Tongue (tissue), 2 donors: Measurements from ENCODE around the gene TMTC1. TPM values are rescaled to one million over a fixed set of nuclear protein-coding genes. Genes with fewer than 3 reads are reported as not detected.
"Not testable (repeated sequence)": the region's sequence is repeated elsewhere in the genome, so short reads cannot be mapped to it uniquely, and the experiment has no call there.

ENCODE experiments used
- DNase-seq: peaks from one replicate; pipeline ENCODE4 v3.0.0-alpha.2; 2015
- total RNA-seq: library from RNA; depleted of rRNA; stranded (reverse); fragments of >200 nt; gene quantifications from one replicate; pipeline ENCODE4 v1.2.3, GENCODE V29; 2014

The TMTC1 gene
- total RNA-seq, result 67.0 TPM

DNA sequence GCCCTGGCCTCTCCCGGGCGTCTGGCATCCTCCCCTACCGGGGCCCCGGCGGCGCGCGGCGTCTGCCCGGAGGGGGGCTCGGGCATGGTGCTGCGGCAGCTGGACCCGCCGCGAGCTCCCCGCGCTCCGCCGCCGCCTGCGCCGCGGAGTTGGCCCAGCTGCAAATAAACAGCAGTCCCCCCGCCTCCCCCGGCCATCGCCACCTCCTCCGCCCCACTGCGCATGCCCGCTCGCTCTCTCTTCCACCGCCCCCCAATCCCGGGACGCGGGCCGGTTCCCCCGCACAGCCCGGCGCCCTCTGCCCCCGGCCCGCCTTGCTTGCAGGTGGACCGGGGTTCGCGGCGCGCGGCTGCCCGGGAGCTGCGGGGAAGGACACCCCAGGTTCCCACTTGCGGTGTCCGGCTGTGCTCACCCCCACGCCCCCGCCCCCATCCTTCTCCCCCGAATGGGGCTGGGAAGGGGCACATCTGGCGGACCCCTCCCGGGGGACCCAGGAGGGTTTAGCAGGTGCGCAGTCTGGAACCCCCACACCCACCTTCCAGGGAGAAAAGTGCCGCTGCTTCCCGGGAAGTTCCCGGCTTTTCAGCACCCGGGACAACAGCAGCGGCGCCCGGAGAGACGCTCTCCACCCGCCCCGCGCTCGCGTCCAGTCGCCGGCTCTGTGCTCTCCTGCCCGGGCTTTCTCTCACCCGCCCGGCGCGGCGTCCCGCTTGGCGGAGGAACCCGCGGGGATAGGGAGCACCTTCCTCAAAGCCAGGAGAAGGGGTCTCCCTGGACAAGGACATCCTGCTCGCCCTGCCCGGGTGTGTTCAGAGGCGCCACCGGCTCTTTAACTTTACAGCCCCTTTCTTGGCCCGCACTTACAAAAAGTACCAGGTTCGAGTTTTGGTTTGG is at the start of gene TMTC1:
TMTC1 (minus strand) TSS at position 170 of the 894 bp plus-strand sequence. CDS start 191 bp downstream, outside the sequence.
- DNase-seq, result peak; percentile 94

DNA sequence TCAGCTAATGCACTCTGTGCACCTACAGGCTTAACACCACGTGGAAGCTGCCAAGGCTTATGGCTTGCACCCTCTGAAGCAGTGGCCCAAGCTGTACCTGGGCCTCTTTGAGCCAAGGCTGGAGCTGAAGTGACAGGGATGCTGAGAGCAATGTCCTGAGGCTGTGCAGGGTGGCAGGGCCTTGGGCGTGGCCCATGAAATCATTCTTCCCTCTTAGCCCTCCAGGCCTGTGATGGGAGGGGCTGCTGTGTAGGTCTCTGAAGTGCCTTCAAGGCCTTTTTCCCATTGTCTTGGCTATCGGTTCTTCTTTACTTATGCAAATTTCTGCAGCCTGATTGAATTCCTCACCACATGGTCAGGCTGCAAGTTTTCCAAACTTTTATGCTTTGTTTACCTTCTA is 47.4 kb upstream of the TMTC1 start:
- no peak for DNase-seq

DNA sequence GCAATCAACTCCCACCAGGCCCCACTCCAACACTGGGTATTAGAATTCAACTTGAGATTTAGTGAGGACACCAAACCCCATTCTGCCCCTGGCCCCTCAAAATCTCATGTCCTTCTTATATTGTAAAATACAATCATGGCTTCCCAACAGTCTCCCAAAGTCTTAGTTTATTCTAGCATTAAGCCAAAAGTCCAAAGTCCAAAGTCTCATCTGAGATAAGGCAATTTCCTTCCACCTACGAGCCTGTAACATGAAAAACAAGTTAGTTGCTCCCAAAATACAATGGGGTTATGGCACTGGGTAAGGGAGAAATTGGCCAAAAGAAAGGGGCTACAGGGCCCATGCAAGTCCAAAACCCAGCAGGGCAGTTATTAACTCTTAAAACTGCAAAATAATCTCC is 46.6 kb upstream of the TMTC1 start:
- no peak for DNase-seq

DNA sequence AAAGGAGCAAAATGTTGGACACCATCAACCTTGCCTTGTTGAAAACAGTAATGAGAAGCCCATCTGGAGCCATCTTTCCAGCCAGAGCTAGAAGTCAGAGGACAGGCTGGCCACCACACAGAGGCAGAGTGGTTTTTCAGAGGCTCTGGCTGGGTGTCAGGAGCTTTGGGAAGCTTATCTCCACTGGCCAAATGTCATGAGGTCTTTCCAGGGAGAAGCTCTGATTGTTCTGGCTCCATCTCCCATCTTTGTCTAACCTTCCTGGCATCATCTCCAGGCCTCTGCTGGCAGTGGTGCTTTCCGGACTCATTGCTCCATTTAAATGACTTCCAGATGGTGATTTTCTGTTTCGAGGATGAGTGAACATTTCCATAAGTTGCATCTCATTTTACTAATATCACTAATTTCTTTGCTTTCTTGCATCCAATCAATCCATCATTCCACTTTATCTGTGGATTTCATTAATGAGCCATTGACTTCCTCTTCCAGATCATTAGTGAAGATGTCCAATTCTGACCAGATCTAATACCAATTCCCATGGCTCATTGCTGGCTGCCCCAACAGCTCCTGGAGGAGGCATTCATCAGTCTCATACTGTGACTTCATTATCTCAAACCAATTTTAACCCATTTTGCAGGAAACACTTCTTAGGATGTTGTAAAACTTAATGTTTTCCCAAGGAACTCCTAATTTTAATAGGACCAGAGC is 35.3 kb upstream of the TMTC1 start:
- no peak for DNase-seq

DNA sequence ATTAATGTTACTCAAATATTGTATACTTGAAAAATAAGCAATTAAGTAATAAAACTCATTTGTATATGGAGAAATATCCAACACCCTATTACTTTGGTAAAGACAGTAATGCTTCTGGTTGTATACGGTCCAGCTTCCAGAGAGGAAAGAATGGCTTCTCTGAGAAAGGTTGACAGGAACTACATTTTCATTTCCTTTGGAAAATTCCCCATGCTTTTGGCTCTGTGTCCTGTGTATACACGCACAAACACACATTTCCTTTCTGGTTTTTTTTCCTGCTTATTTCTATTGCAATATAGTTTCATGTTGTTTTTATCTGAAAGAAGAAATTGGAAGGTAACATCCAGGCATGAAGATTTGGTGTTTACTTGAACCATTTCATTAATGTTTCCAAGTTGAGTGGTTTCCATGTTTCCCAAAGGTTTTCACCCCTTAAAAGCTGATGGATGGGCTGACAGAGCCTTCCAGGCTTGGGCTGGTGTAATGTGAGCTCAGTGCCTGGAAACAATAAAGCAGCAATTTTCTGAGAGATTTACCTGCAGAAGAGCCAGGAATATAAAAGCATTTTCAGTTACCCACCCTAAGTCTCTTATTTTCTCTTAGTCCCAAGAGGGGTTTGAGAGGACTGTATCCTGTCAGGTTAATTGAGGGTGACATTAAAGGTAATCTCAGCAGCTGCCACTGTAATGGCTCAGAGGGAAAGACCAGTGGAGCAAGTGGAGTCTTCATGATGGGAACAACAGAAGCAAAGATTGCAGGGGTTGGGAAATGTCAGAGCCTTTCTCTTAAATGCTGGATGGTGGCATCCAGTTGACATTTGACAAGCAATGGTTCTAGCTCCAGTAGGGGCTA is 33.4 kb upstream of the TMTC1 start:
- DNase-seq, result peak; percentile 69

DNA sequence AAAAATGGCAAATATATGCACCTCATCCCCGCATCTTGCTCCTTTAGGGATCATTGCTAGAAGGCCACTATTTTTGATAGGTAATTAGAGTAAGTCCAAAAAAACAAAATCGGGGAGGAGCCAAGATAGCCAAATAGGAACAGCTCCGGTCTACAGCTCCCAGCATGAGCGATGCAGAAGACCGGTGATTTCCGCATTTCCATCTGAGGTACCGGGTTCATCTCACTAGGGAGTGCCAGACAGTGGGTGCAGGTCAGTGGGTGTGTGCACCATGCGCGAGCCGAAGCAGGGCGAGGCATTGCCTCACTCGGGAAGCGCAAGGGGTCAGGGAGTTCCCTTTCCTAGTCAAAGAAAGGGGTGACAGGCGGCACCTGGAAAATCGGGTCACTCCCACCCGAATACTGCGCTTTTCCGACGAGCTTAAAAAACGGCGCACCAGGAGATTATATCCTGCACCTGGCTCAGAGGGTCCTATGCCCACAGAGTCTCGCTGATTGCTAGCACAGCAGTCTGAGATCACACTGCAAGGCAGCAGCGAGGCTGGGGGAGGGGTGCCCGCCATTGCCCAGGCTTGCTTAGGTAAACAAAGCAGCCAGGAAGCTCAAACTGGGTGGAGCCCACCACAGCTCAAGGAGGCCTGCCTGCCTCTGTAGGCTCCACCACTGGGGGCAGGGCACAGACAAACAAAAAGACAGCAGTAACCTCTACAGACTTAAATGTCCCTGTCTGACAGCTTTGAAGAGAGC is 26.0 kb upstream of the TMTC1 start:
- DNase-seq, result not testable (repeated sequence)

DNA sequence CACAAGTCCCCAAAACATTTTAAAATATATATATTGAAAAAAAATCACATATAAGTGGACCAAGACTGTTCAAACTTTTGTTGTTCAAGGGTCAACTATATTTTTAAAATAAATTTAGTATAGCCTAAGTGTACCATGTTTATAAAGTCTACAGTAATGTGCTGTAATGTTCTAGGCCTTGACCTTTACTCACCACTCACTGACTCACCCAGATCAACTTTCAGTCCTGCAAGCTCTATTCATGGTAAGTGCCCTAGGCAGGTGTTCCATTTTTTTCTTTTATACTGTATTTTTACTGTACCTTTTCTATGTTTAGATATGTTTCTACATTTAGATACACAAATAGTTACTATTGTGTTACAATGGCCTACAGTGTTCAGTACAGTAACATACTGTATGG is 23.4 kb upstream of the TMTC1 start:
- no peak for DNase-seq

DNA sequence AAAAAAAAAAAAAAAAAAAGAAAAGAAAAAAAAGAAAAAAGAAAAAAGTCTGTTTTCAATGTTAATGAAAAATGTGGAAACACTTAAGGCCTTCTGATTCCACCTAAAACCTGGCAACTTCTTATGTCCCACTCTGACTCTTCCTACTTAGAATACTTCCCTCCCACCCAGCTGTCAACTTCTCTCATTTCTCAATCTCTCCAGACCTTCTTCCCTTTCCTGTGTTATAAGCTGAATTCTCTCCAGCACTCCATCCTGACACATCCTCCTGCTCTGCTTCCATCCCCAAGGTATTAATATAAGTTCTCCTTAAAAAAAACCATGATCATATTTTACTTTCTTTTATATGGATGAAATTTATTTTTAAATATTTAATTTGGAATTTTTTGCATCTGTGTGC is 20.3 kb upstream of the TMTC1 start:
- peak; percentile 51 for DNase-seq

DNA sequence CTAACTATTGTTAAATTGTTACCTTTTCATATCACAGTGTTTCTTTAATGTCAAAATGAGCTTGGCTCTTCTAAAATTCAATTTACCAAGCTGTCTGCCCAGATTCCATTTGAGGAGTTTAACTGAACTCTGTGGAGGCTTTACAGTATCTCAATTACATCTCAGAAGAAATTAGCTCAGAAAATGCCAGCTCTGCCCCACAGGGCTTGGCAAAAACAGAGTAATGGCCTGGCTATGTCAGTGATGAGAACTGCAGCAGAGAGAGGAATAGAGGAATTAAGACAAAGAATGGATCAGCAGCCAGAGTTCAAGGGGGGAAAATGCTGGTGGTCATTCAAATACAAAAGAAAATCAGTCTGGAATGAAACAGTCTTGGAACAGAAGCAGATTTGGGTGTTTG is 15.8 kb upstream of the TMTC1 start:
- DNase-seq, result no peak

DNA sequence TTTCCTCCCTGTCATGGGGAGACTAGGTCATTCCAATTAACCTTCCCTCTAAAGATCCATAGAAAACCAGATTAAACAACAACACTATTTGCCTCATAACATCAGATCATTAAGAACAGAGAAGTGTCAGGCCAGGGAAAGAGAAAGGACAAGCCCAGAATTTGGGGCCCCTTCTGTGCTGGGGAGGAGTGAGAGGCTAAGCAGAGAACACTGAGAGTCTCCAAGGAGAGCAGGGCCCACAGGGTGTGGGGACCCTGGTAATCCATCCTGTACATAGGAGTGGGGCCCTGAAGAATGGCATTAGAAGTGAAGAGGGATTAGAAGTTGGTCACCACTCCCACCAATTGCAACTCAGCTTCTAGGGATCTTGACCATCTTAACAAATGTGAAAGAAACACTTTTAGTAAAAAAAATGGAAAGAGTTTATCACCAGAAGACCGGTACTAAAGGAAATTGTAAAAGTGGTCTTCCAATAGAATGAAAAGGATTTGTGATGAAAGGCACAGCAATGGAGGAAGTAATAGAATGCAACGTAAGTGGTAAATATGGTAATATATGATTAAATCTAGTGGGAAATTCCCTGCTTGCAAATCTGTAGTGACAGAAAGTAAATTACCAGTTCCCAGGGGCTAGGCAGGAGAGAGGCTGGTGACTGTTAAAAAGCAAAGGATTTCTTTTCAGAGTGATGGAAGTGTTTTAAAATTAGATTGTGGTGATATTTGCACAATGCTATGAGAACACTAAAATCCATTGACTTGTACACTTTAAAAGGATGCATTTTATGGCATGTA is 14.0 kb upstream of the TMTC1 start:
- no peak for DNase-seq

DNA sequence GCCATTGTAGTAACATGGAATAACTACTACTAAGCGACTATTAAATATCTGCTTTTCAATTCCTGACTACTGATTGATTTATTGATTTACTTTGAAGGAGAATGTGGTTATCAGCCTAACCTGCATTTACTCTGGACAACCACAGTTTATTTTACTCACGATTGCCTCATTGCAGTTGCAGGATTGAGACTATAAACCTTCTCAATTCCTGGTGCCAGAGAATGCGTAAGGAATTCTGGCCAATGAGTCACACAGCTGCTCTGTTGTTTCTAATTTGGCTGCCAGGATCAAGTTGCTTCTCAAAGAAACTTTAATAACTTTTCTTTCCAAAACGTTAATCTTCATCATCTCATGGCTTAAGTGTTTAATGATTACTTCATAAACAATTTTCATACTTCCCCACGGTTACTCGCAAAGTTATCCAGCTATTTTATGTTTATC is 13.1 kb upstream of the TMTC1 start:
- DNase-seq, result peak; percentile 95

DNA sequence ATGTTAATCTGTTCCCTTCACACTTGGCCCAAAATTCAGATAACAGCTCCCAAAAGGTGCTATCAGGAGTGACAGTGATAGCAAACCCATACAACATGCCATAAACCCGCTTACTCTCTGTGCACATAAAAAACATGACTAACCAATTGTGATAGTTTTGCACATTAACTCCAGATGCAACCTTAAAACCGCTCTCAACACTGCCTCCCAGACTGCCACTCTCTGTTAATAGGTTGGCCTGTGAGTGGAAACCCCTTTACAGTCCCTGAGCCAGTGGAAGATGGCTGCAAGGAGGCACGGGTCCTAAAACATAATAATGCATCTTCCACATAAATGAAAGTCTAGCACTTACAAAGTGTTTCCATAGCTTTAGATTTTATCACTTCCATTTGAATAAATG is 12.0 kb upstream of the TMTC1 start:
- no peak for DNase-seq

DNA sequence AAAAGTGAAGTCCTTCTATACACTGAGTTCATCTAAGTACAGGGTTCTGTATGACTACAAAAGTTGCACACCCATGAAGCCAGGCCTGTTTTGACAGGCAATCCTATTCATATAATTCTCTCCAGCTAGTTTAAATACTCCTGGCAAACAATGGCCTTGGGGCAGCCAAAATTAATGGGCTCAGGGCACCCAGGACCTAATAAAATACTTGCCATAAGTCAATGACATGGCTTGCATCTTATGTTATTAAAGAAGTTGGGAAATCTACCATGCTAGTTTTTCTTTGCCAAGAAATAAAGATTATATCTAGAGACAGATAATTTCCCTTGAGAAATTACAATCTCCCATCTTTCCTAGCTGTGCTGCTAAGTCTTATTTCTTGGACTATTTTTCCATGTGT is 11.1 kb upstream of the TMTC1 start:
- DNase-seq, result no peak

DNA sequence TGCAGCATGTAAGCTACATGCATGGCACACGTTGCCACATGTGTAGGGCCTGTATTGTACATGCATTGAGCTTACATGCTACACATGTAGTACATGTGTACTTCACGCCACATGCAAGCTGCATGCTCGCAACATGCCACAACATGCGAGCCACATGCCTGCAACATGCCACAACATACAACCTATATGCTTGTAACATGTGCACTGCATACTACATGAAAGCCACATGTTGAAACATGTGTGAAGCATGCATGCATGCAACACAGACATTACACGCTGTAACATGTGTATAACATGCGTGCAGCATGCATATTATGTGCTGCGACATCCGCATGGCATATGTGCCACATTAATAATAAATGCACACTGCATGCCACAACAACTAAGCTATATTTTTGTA is 9.1 kb upstream of the TMTC1 start:
- DNase-seq, result no peak

DNA sequence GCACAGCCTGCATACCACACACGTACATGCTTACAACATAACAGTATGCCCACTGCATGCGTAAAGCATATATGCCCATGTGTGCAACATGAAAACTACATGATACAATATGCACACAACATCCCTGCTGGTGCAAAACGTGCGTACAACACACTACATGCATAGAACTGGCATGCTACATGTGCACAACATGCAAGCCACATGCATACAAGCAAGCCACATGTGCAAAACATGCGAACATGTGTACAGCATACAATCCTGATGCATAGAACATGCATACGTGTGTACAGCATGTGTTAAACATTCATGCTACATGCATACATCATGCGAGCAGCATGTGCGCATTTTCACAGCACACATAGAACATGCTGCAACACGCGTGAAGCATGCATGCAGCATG is 8.4 kb upstream of the TMTC1 start:
- DNase-seq, result no peak

DNA sequence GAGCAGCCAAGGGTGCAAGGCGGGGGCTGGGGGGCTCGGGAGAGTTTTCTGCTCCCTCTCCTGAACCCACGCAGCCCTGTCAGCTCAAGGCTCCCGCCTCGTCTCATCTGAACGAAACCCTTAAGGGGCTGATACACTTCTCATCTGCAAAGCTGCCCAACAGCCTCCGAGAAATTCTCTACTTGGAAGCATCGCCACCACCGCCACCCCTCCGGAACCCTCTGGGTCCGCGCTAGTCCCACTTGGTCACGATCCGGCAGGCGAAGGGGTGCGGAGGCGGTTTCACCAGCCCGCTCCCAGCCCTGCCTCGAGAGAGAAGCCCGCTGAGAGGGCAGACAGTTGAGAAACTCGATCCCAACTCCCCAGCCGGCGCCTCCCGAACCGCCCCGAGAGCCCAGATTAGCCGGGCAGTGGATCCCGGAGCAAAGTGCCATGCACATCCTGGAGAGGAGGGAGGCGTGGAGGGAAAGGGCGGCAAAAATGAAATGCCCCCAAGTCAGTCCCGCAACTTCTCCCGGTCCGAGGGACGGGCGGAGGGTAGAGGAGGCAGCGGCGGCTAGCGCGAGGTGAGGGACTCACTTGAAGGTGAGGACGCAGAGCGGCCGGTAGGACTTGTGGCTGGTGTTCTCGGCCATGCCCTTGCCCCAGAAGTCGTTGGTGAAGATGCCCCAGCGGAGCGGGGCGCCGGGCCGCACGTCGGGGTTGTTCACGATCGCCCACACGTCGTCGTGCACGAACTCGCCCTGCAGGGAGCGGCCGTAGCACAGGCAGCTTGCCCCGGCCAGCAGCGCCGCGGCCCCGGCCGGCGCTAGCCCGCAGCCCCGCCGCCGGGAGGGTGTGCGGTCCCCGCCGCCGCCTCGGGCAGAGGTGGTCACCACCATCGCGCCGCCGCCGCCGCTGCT is 620 bp downstream of the TMTC1 start:
- DNase-seq, result peak; percentile 76

DNA sequence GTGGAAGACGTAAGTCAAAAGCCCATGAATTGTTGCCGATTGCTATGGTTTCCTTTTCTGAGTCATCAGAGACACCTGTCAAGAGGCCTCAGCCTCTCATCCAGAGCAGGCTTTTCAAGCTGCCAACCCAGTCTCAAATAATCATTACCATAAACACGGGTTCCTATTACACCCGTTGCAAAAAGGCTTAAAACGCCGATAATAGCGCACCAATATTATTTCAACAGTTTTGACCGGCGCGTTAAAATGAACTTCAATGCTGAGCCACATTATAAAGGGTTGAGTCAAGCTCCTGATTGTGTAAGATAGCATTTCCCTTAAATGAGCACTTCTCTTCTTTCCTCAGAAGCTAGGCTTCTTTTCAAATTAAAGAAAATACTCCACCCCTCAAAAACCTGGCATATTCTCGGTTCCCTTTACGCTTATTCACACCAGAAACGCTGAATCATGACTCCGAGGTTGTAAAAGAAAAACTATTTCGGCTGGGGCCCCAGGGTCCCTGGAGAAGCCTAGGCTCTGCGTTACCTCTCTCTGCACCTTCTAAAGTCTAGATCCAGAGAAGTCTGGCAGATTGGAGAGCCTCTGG is 1.4 kb downstream of the TMTC1 start:
- peak; percentile 87 for DNase-seq

DNA sequence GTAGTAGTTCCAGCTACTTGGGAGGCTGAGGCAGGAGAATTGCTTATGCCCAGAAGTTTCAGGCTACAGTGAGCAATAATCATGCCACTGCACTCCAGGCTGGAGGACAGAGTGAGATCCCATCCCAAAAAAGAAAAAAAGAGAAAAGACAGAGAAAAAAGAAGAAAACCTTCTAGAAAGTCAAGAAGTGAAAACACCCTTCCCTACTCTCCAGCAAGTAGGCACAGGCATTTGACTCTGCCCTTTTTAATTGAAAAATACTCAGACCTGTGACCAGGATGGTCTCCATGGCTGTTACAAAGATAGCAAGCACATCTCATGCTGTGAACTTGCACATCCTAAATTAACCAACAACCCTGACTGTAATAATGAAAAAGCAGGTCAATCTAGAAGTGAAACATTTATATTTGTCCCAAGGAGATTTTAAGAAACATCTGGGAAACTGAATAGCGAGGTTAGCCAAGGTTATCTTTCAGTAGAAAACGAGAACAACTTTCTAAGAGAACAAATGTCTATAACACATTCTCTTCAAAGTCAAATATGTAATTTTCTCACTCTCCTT is 2.0 kb downstream of the TMTC1 start:
- no peak for DNase-seq

DNA sequence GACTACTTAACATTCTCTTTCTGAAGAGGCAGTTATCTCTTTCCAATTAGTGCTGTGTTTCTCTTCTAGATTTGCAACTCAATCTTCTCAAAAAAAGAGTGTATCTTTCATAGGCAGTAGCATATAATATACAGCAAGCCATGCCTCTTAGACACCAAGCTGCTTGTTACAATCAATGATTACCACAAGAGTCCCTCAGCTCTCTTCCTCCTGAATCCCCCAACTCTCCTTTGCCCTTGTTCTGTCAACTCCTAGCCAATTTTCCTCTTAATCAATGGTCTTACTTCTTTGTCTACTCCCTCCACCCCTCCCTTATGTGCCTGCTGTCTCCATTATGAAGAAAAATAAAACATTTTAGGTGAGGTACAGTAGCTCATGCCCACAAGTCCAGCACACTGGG is 2.6 kb downstream of the TMTC1 start:
- DNase-seq, result peak; percentile 28
